ENCODE measurements around the gene C14orf93. TPM values are rescaled to one million over a fixed set of nuclear protein-coding genes. Genes with fewer than 3 reads are reported as not detected.

C14orf93 gene
- total RNA-seq, 1 donor from 2014 or later: 10.8 TPM

DNA sequence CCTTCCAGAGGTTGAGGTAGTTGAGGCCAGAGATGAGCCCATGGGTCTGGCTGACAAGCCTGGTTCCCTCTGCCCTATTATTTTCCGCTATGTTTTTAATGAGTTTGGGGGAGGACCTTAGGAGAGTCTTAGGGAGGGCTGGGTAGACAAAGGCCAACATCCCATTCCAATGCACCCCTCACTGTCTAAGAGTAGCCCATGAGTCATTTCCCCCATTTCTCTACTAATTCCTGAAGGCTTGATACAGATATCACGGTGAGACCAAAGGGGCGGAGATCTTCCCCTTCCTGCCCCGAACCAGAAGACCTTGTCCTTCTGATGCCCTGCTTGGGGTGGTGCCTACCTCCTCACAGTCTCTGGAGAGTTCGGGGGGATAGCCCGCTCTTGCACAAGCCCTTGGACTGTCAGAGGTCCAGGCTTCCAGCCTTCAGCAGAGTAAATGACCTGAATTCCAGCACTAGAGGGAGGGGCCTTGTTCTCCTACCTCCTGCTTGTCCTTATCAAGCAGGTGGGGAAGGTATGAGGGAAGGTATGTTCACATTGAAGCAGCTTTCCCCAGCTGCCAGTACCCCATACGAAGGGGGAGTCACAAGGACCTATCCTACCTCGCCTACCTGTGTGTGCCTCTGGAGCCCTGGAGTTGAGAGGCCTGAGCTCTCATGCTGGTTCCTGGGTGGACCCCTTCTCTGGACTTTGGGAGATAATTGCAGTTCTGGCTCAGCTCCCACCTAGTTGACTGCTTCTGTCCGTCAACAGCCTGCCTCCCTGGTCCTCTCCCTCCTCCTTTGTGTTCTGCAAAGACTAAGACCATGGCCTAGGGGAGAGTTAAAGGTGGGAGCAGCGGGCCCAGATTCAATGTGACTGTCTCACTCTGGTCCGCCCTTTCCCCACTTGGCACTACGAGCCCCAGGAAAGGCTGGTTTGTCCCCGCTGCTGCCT is 35.7 kb upstream of the C14orf93 start:
- no peak for DNase-seq (ENCODE audit: low spot score)

DNA sequence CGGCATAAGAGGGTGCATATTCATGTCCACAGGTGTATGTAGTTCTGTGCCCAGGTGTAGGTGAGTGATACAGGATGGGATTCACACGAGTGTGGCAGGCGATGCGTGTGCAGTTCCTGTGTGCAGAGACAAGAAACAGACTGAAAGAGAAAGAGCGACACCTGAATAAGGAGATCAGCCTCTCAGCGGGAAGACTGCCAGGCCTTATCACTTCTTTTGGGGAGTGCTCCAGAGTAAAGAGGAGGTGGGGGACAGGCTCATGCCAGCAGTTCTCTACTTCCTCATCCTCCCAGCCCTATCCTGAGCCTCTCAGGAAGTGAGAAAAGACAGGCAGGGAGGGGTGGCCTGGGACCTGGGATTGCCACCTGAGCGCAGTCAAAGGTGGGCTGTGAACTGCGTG is 34.9 kb upstream of the C14orf93 start:
- no peak for DNase-seq (ENCODE audit: low spot score)

DNA sequence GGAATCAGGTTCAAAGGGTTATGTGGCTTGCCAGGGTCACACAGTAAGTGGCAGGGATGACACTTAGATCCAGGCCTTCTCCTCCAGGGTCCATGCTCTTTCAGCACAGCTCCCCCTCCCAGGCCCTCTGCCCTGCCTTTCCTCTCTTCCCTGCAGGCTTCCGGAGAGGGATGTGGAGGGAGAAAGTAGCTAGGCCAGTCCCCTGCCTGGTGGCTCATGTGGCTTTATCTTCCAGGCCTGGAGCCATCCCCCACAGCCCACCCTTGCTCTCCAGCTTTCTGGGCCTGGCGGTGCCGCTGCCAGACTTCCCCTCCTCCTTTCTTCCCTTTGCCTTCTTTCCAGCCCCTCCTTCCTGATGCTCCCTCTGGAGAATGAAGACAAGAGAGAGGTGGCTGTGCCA is 33.8 kb upstream of the C14orf93 start:
- DNase-seq (ENCODE audit: low spot score): no peak

DNA sequence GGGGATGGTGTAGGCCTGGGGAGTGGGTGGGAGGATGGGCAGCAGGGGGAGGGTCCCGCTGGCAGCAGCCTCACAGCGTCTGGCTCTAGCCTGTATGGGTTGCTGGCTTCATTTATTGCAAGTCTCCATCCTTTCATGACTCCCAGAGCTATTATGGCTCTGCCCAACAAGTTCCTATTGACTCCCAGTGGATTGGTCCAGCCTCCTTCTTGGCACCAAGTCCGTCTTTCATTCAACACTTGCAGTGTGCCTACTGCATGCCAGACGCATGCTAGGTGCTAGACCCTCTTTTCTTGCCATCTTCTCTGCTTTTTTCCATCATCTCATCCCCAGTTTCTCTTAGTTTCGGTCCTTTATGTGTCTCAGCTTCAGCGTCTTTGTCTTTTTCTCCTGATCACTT is 33.2 kb upstream of the C14orf93 start:
- no peak for DNase-seq (ENCODE audit: low spot score)

DNA sequence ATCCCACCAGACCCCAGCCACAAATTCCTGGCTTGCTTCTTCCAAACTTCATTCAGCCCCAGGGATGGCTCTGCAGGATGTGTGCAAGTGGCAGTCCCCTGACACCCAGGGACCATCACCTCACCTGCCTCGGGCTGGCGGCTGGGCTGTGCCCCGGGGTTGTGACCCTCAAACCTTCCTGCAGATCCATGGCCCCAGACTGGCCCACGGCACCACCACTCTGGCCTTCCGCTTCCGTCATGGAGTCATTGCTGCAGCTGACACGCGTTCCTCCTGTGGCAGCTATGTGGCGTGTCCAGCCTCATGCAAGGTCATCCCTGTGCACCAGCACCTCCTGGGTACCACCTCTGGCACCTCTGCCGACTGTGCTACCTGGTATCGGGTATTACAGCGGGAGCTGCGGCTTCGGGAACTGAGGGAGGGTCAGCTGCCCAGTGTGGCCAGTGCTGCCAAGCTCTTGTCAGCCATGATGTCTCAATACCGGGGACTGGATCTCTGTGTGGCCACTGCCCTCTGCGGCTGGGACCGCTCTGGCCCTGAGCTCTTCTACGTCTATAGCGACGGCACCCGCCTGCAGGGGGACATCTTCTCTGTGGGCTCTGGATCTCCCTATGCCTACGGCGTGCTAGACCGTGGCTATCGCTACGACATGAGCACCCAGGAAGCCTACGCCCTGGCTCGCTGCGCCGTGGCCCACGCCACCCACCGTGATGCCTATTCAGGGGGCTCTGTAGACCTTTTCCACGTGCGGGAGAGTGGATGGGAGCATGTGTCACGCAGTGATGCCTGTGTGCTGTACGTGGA is 32.4 kb upstream of the C14orf93 start, which contains the start of gene PSMB11:
Gene PSMB11, plus strand, starts transcription at position 51 of the 804 bp plus-strand sequence. Its CDS starts 14 bp downstream, at position 65.
- no peak for DNase-seq (ENCODE audit: low spot score)

DNA sequence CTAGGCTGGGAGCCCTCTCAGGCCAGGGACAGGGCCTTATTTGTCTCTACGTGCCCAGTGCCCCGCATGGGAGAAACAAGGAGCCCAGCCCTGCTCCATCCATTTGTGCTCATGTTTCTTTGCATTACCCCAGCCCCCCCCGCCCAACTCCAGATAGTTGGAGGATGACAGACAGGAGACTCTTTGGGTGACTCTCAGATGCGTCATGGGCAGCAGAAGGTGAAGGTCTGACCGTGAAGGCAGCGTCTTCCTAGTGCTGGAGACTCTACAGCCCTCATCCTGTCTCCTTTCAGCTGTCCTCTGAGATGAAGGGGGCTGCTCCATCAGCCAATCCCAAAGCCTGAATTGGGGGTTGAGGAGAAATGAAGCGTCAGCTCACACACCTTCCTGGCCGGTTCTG is 31.8 kb upstream of the C14orf93 start:
- DNase-seq (ENCODE audit: low spot score): no peak

DNA sequence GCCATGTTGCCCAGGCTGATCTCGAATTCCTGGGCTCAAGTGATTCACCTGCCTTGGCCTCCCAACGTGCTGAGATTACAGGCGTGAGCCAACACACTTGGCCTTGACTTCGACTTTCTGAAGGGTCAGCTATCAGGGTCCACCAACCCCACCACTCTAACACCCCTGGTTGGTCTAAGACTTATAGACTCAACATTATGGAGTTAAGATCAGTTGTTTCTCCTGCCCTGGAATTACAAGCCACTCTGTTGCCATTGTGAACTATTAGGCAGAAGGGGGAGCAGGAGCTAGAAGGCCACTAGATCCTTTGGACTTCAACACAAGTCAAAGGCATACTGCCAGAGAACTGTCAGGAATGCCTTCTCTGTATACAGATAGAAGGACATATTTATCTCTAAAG is 30.2 kb upstream of the C14orf93 start:
- DNase-seq (ENCODE audit: low spot score): no peak

DNA sequence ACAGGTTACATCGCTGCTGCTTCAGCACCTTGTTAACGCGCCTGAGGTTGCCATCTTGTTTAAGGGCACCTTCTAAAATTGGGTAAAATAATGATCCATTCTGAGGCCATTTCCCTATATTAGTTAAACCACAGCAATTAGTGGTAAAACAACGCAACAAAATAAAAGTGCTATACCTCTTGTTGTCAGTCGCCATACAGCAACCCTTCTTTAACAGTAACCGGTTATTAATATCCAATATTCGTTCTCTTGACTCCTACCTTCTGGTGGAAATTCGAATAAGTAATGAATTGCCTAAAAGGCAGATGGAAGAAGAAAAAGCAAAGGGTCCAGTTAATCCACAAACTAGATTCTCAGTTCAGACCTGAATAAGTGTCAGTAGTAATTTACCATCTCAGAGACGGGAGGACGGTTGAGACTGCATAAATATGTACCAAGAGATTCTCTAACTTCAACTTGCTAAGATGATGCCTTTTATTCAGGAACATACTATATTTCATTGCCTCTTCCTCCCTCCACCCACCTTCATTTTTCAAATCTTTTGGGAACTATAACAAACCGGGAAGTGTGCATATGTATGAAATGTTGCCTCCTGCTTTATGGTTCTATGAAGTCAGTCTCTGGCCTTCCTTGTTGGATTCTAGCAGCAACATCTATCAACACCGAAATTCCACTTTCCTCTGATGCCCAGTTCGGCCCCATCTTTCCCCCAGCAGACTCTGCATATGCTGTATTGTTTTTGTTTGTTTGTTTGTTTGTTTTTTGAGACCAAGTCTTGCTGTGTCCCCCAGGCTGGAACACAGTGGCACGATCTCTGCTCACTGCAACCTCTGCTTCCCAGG is 25.6 kb upstream of the C14orf93 start:
- DNase-seq (ENCODE audit: low spot score): no peak

DNA sequence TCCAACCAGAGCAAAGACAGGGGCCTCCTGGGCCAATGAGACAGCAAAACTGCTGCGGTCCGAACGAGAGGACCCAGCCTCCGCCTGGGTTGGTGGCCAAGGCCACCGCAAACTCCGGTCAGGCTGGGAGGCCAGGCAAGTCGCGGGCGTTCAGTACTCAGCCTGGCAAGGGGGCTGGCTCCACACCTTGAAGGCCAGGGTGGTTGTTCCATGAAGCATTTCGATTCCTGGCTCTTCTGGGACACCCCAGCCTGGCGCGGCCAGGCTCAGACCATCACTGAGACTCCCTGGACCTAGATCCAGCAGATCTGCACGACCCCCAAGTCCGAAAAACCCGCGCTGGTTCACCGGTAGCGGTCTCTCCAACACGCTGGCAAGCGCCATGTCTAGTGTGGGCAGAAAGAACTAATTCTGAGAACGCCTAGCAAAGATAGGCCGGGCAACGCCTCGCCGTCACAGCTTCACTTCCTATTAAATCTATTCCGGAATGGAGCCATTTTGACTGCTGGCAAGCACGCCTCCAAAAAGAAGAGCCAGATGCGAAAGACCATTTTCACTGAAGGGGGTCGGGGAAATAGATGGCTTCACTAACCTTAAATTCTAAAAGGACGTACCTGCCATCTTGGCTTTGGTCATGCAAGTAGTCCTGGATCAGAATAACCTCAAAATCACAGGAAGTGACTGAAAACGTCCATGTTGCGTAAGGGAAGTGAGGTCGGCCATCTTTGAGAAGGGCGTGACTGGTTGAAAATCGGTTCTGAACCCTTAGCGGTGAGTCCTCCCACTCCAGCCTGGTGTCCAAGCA is 24.8 kb upstream of the C14orf93 start, which contains the start of gene PSMB5:
Gene PSMB5, minus strand, starts transcription at position 403 of the 805 bp plus-strand sequence. Its CDS starts 19 bp downstream, at position 384.
- DNase-seq (ENCODE audit: low spot score): peak; percentile 93

DNA sequence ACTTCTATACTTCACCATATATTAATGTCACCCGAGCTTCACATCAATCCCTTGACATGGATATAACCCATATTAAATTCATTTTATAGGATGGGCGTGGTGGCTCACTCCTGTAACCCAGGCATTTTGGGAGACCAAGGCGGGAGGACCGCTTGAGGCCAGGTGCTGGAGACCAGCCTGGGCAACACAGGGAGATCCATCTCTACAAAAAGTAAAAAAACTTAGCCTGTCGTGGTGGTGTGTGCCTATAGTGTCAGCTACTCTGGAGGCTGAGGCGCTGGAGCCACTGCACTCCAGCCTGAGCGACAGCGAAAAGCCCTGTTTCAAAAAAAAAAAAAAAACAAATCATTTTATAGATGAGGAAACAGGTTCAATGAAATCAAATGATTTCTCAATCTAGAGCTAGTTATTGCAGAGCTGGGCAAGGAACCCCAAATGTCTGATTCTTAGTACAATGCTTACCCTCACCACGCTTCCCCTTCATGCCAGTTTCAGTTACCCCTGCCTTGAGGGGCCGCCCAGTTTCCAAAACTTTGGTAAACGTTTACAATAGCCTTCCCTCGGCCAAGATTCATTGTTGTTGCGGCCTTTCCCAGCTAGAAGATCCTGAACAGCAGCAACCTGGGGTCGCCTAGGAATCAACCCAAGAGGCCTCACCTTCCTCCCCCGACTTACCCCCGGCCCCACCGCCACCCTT is 24.0 kb upstream of the C14orf93 start:
- DNase-seq (ENCODE audit: low spot score): no peak

DNA sequence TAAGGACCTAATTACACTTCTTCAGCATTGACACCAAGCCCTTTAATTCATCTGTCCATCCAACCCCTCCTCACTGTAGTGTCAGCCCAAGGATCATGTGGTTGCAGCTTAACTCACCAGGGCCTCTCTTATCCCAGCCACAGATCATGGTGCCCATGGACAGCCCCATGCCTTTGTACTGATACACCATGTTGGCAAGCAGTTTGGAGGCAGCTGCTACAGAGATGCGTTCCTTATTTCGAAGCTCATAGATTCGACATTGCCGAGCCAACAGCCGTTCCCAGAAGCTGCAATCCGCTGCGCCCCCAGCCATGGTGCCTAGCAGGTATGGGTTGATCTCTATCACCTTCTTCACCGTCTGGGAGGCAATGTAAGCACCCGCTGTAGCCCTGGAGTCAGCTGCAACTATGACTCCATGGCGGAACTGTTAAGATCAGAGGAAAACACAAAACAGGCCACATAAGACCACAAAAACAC is 23.3 kb upstream of the C14orf93 start:
- no peak for DNase-seq (ENCODE audit: low spot score)

DNA sequence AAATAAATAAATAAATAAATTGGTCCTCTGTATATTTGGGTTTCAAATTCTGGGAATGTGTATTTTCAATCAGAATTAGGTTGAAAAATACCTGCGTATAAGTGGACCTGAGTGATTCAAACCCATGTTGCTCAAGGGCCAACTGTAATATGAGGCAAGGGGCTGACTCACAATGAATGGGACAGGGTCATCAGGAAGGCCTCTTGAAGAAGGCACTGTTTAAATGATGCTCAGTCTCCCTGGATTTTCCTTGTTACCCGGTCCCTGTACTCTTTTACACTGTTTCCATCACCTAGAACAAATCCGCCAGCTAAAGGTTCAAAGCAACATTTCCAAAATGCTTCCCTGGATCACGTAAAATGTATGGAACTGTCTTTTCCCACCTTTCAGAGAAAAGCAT is 21.0 kb upstream of the C14orf93 start:
- DNase-seq (ENCODE audit: low spot score): no peak

DNA sequence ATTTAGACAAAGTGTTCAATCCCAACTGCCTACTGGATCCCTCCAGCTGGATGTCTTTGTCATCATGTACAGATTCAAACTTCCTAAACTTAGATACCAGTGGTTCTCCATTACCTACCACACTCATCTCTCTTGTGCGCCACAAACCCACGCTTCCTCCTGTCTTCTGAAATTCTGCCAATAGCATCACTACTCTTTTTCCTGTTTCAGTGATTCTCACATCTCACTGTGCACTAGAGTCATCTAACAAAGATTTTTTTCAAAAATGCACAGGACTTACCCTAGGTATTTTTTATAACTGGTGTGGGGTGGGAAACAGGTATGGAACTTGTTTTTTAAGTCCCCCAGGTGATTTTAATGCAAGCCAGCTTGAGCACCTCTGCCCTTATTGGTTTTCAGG is 18.9 kb upstream of the C14orf93 start:
- DNase-seq (ENCODE audit: low spot score): no peak

DNA sequence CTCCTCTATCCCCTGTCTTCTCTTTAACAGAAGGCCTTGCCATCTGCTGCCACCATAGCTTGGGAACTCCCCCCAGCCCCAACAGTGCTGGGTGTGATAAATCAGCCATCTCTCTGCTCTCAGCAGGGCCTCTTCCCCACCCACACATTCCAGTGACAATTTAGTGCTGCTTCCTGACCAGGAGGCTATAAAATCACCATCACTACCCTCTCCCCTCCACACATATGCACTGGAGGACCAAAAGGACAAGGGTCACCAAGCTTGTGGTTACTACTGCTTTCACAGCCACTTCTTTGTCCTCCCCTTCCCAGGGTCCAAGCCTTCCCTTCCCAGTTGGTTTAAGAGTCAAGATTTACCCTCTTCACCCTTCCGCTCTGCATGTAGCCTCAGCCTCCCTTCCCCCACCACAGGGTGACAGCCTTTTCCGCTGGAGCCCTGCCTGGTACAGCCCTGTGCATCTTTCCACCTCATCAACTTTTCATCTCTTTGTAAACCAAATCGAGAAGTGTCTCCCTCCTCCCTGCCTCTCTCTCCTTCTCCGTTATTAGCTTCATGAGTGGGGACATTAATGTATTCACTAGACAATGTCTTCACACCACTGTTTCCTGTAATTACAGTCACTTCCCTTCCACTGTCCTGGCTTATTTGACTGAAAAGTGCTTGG is 15.3 kb upstream of the C14orf93 start:
- no peak for DNase-seq (ENCODE audit: low spot score)

DNA sequence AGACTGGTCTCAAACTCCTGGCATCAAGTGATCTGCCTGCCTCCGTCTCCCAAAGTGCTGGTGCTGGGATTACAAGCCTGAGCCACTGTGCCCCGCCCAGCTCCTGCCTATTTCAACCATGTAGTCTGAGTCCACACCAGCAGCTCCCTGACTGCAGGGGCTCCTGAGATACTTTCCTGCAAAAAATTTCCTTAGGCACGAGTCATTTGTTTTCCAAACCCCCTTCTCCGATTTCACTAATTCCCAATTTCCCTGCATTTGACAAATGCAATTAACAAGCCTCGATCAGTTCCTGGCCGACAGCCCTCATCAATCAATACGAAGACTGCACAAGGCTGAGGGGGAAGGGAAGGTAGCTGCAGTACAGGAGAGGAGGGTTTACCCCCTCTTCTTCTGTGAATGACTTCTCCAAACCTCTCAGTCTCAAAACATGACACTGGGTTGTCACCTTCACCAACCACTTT is 14.7 kb upstream of the C14orf93 start:
- no peak for DNase-seq (ENCODE audit: low spot score)

DNA sequence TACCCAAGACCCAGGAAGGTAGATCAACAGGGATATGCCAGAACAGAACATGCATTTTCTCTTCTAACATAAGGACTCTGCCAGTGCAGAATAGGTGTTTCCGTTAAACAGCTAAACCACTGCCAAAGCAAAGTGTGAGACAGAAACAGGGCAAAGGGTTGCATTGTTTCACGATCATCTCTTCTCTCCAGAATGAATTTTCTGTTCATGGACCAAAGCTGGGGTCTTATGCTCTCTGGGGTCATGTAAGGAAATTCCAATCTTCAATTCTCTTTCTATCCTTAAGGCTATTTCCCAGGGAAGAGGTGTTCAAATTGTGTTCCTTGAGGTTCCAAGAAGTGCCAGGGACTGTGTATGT is 13.8 kb upstream of the C14orf93 start:
- DNase-seq (ENCODE audit: low spot score): no peak

DNA sequence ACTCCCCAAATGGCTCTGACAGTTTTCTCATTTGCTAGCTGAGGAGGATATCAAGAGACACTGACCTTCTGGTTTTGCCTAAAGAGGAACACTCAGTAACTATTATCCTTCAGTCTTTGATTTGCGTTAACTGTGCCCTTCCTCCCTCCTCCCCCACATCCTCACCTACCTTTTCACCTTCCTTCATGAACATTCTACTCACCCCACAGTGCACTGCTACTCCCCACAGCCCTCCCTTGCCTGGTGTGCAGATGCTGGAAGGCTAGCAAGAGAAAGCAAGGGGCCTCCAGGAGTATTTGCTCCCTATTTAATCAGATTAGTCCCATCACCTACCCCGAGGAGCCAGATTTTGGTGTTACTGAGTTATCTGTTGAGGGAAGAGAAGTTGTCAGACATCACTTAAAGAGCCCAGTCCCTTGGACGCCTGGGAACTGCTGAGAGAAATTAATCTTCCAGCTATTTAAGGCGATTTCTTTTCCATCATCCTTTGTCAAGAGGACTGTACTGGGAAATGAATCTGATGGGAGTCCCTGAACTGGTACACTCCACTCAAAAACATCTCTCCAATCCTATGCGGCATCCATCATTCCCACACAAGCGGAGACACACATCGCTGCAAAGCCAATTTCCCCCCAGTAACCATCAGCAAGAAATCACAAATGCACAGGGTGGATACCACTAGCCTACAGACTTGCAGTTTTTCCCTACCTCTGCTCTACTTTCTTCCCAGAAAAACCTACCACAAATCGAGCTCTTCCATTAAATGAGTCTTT is 13.3 kb upstream of the C14orf93 start:
- no peak for DNase-seq (ENCODE audit: low spot score)

DNA sequence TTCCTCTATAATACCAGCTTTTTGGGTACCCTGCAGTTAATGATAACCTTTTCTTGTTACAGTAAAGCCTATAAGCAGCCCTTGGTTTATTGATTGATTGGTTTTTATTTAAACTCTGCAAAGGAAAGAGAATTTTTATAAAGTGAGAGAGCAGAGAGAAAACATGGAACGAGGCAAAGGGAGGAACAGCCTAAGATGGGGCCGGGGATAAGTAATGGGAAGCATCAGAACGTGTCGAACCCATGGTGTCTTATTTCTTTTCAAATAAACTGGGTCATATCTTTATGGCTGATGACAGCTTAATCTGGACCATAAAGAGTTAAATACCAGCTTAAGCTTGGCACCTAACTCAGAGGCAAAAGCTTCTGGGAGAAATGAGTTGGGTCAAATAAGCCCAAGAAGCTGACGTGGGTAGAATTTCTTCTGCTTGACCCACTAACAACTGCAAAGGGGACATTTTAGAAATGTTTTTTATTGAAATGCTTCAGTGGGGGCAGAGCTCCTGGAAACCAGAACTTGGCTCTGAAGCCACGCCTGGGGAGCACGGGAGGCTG is 12.0 kb upstream of the C14orf93 start:
- DNase-seq (ENCODE audit: low spot score): no peak
